ENCODE data around the gene TMEM117.

The TMEM117 gene

GRCh38 chr12:44114906-44115305, 279.0 kb downstream of the TMEM117 start:
- TF ChIP-seq CTCF (conservative IDR thresholded peaks at IDR 0.05; ENCODE audit: low read depth, low read length) = no peak
- no peaks in the 10 kb centered on the region for H4K20me1 ChIP-seq (ENCODE audit: insufficient read depth)
- no peaks in the 10 kb centered on the region for H3K4me1 ChIP-seq (ENCODE audit: low read depth, poor library complexity, severe bottlenecking)
- H3K27me3 ChIP-seq (ENCODE audit: insufficient read depth, low read depth) = no peaks in the 10 kb centered on the region
- H3K4me2 ChIP-seq = no peak overlapping the region
- H3K9ac ChIP-seq = no peak overlapping the region
- no peak overlapping the region for H3K4me3 ChIP-seq (IDR thresholded peaks at IDR 0.05; ENCODE audit: insufficient read depth, low read depth, low read length)
- H3K79me2 ChIP-seq (ENCODE audit: insufficient read depth, low read depth) = no peaks in the 10 kb centered on the region
- H3K36me3 ChIP-seq (ENCODE audit: insufficient read depth) = no peaks in the 10 kb centered on the region
- no peak overlapping the region for H2AFZ ChIP-seq (ENCODE audit: low read depth)
- no peak overlapping the region for H3K27ac ChIP-seq

GRCh38 chr12:44117337-44117736, 281.5 kb downstream of the TMEM117 start:
- Histone ChIP-seq H4K20me1 (ENCODE audit: insufficient read depth) (no peaks in the 10 kb centered on the region), H3K4me2 (no peak overlapping the region), H3K36me3 (ENCODE audit: insufficient read depth) (no peaks in the 10 kb centered on the region), H3K9ac (no peak overlapping the region), H3K27me3 (ENCODE audit: insufficient read depth, low read depth) (no peaks in the 10 kb centered on the region), H3K4me1 (ENCODE audit: low read depth, poor library complexity, severe bottlenecking) (no peaks in the 10 kb centered on the region), H3K27ac (no peak overlapping the region), H3K79me2 (ENCODE audit: insufficient read depth, low read depth) (no peaks in the 10 kb centered on the region), H2AFZ (ENCODE audit: low read depth) (no peak overlapping the region), H3K4me3 (IDR thresholded peaks at IDR 0.05; ENCODE audit: insufficient read depth, low read depth, low read length) (no peak overlapping the region)
- no peak for TF ChIP-seq CTCF (conservative IDR thresholded peaks at IDR 0.05; ENCODE audit: low read depth, low read length)

GRCh38 chr12:44118946-44119345, 283.1 kb downstream of the TMEM117 start:
- Histone ChIP-seq H3K36me3 (ENCODE audit: insufficient read depth) (no peaks in the 10 kb centered on the region), H3K27ac (no peak overlapping the region), H4K20me1 (ENCODE audit: insufficient read depth) (no peaks in the 10 kb centered on the region), H2AFZ (ENCODE audit: low read depth) (no peak overlapping the region), H3K4me1 (ENCODE audit: low read depth, poor library complexity, severe bottlenecking) (no peaks in the 10 kb centered on the region), H3K79me2 (ENCODE audit: insufficient read depth, low read depth) (no peaks in the 10 kb centered on the region), H3K4me2 (no peak overlapping the region), H3K27me3 (ENCODE audit: insufficient read depth, low read depth) (no peaks in the 10 kb centered on the region), H3K9ac (no peak overlapping the region), H3K4me3 (IDR thresholded peaks at IDR 0.05; ENCODE audit: insufficient read depth, low read depth, low read length) (no peak overlapping the region)
- TF ChIP-seq CTCF (conservative IDR thresholded peaks at IDR 0.05; ENCODE audit: low read depth, low read length) = no peak

- no peaks in the 10 kb centered on the region for H3K36me3 ChIP-seq (ENCODE audit: insufficient read depth)
- H3K27me3 ChIP-seq (ENCODE audit: insufficient read depth, low read depth) = no peaks in the 10 kb centered on the region
- no peak overlapping the region for H3K4me2 ChIP-seq
- H4K20me1 ChIP-seq (ENCODE audit: insufficient read depth) = no peaks in the 10 kb centered on the region
- H3K9ac ChIP-seq = no peak overlapping the region
- TF ChIP-seq CTCF (conservative IDR thresholded peaks at IDR 0.05; ENCODE audit: low read depth, low read length) = no peak
- no peaks in the 10 kb centered on the region for H3K79me2 ChIP-seq (ENCODE audit: insufficient read depth, low read depth)
- no peak overlapping the region for H2AFZ ChIP-seq (ENCODE audit: low read depth)
- no peaks in the 10 kb centered on the region for H3K4me1 ChIP-seq (ENCODE audit: low read depth, poor library complexity, severe bottlenecking)
- H3K27ac ChIP-seq = no peak overlapping the region
- H3K4me3 ChIP-seq (IDR thresholded peaks at IDR 0.05; ENCODE audit: insufficient read depth, low read depth, low read length) = no peak overlapping the region
Measured at GRCh38 chr12:44126806-44127205, 290.9 kb downstream of the TMEM117 start.
